ENCODE data around the gene PPP1R36. TPM values are rescaled to one million over a fixed set of nuclear protein-coding genes. Genes with fewer than 3 reads are reported as not detected.

The PPP1R36 gene
- total and polyA plus RNA-seq, 10 donors, result 0.26 to 1.1 (median 0.42) TPM; not detected in 2

DNA sequence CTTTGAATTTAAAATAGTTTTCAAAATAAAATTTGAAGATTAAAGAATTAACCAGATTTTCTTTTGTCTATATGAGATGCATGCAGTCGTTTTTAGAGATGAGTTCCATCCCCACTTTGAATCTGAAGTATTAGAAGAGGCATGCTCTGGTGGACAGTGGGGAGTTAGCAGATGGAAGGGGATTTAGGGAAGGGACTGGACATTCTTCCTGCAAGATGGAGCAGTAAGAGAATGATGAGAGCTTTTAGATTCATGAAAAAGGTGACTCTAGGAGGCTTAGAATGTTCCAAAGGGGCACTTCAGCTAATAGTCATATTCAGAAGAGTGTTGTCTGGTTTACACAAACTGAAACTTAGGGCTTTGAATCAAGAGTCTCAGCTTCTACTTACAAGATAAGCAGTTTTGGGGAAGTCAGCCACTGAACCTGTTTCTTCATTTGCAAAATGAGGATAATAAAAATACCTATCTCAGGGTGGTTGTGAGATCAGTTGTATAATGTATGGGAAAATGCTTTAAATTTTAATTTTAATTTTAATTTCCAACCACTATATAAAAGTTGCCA, 41.5 kb upstream of the PPP1R36 start:
- Histone ChIP-seq H3K27me3 (replicated peaks in 1 of 7) (no peaks in the 10 kb centered on the region), H3K4me3 (peak overlapping the region in 2 of 8 donors; percentile 5 to 88), H3K9me3 (no peaks in the 10 kb centered on the region), H3K36me3 (peaks cover 0 to 5% (median 0%) of the 10 kb centered on the region in 6 donors), H3K4me1 (peaks cover 48 to 81% (median 73%) of the 10 kb centered on the region in 6 donors), H3K27ac (peak overlapping the region in 7 of 8 donors; percentile 24 to 100 (median 99))
- 24 to 35% (median 28%) methylated on average over 1 of the region's 1 CpG for whole genome bisulfite sequencing, 5 donors
- DNase-seq, result no peak
- intact Hi-C loops (cut with DNase I; ENCODE audit: low total_unique reads), result no loop called here
- TF ChIP-seq POLR2A (IDR thresholded peaks at IDR 0.05) (no peak), POLR2AphosphoS5 (IDR thresholded peaks at IDR 0.05) (no peak)
- TF ChIP-seq, protein P1, sequence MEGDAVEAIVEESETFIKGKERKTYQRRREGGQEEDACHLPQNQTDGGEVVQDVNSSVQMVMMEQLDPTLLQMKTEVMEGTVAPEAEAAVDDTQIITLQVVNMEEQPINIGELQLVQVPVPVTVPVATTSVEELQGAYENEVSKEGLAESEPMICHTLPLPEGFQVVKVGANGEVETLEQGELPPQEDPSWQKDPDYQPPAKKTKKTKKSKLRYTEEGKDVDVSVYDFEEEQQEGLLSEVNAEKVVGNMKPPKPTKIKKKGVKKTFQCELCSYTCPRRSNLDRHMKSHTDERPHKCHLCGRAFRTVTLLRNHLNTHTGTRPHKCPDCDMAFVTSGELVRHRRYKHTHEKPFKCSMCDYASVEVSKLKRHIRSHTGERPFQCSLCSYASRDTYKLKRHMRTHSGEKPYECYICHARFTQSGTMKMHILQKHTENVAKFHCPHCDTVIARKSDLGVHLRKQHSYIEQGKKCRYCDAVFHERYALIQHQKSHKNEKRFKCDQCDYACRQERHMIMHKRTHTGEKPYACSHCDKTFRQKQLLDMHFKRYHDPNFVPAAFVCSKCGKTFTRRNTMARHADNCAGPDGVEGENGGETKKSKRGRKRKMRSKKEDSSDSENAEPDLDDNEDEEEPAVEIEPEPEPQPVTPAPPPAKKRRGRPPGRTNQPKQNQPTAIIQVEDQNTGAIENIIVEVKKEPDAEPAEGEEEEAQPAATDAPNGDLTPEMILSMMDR (IDR thresholded peaks at IDR 0.05 in 8 of 11, conservative IDR thresholded peaks at IDR 0.05 in 3 of 11), result no peak

DNA sequence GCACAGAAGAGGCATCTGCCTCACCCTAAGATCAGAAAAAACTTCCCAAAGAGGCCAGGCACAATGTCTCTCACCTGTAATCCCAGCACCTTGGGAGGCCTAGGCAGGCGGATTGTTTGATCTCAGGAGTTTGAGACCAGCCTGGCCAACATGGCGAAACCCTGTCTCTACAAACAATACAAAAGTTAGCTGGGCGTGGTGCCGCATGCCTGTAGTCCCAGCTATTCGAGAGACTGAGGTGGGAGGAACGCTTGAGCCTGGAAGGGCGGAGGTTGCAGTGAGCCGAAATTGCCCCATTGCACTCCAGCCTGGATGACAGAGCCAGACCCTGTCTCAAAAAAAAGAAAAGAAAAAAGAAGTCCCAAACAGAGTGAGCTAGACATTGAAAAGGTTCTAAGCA, 40.7 kb upstream of the PPP1R36 start:
- WGBS, 5 donors, result 79 to 92% (median 88%) methylated on average over 8 of the region's 8 CpGs
- Histone ChIP-seq H3K4me3 (no peak overlapping the region), H3K27ac (peak overlapping the region in 3 of 8 donors; percentile 2 to 39 (median 27)), H3K9me3 (no peaks in the 10 kb centered on the region), H3K4me1 (peaks cover 48 to 88% (median 78%) of the 10 kb centered on the region in 6 donors), H3K36me3 (peaks cover 0 to 9% (median 0%) of the 10 kb centered on the region in 6 donors), H3K27me3 (replicated peaks in 1 of 7) (no peaks in the 10 kb centered on the region)
- intact Hi-C loops (cut with DNase I; ENCODE audit: low total_unique reads), result no loop called here
- no peak for DNase-seq
- TF ChIP-seq POLR2AphosphoS5 (IDR thresholded peaks at IDR 0.05), result no peak
- no peak for TF ChIP-seq POLR2A (IDR thresholded peaks at IDR 0.05)
- TF ChIP-seq, protein P1 (IDR thresholded peaks at IDR 0.05 in 8 of 11, conservative IDR thresholded peaks at IDR 0.05 in 3 of 11), result no peak

DNA sequence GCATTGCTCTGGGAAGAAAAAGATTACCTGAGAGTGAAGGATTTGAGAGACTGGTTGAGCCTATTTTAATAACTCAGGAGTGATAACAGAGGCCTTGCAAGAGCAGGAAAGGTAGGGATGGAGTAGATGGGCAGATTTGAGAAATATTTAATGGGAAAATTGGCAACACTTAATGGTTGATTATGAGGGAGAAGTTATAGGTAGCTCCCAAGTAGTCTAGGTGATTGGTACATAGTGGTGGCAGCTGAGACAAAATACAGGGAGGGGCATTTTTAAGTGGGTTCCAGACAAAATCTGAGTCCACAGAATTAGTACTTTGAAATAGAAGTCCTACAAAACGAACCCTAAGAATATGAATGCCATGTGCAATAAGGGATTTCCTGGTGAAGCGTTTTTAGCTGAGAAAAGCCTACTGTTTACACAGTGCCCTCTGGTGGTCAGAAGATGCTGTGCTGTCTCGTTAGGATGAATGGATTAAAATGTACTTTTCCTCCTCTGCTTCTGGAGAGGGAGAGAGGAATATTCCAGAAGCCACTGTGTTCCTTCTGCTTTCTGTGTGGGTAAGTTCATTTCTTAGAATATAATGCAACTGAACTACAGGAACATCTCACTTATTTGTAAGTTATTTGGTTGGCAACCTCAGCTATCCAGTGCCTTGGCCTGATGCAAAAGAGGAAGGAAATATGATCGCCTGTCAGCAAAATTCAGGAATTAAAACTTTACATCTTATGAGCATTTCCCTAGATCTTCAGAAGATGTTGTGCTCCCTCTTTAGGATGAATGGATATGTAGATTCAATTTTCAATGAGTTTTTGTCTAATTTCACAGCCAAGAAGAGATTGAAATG, 38.7 kb upstream of the PPP1R36 start:
- Histone ChIP-seq H3K4me3 (peak overlapping the region in 1 of 8 donors; percentile 14), H3K9me3 (no peaks in the 10 kb centered on the region), H3K27ac (peak overlapping the region in 7 of 8 donors; percentile 5 to 74 (median 55)), H3K36me3 (peaks cover 0 to 9% (median 0%) of the 10 kb centered on the region in 6 donors), H3K4me1 (peaks cover 51 to 100% (median 90%) of the 10 kb centered on the region in 6 donors), H3K27me3 (replicated peaks in 1 of 7) (no peaks in the 10 kb centered on the region)
- intact Hi-C loops (cut with DNase I; ENCODE audit: low total_unique reads), result no loop called here
- TF ChIP-seq POLR2A (IDR thresholded peaks at IDR 0.05) (no peak), POLR2AphosphoS5 (IDR thresholded peaks at IDR 0.05) (peak in 1 of 3 donors; percentile 48)
- TF ChIP-seq, protein P1 (IDR thresholded peaks at IDR 0.05 in 8 of 11, conservative IDR thresholded peaks at IDR 0.05 in 3 of 11), result peak; percentile 68 to 91 (median 88)
- DNase-seq, result no peak
- WGBS, 5 donors, result 3 to 6% (median 6%) methylated on average over 4 of the region's 4 CpGs

DNA sequence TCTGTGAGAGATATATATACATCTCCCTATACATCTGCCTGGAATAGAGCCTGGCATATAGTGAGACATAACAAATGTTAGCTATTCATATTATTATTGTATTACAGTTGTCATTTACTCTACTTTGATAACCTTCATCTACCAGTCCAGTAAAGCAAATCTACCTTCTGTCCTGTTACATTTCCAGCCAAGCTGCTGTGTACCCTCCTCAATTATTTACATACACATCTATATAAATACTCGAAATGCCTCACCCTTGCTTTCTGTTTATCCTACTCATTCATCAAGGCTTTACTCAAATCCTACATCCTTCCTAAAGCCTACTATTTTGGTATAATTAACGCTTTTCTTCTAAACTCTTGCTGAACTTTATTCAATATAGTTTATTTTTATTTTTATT, 36.5 kb upstream of the PPP1R36 start:
- Histone ChIP-seq H3K4me1 (peaks cover 37 to 100% (median 87%) of the 10 kb centered on the region in 6 donors), H3K27me3 (replicated peaks in 1 of 7) (no peaks in the 10 kb centered on the region), H3K27ac (no peak overlapping the region), H3K9me3 (no peaks in the 10 kb centered on the region), H3K36me3 (peaks cover 0 to 9% (median 0%) of the 10 kb centered on the region in 6 donors), H3K4me3 (no peak overlapping the region)
- intact Hi-C loops (cut with DNase I; ENCODE audit: low total_unique reads), result no loop called here
- 90 to 94% (median 92%) methylated on average over 2 of the region's 2 CpGs for WGBS, 5 donors
- no peak for DNase-seq
- TF ChIP-seq POLR2AphosphoS5 (IDR thresholded peaks at IDR 0.05) (no peak), POLR2A (IDR thresholded peaks at IDR 0.05) (no peak)
- TF ChIP-seq, protein P1 (IDR thresholded peaks at IDR 0.05 in 8 of 11, conservative IDR thresholded peaks at IDR 0.05 in 3 of 11), result no peak
